Left ventricle myocardium inferior (tissue), 1 donor: ENCODE data around the gene CPNE6. TPM values are rescaled to one million over a fixed set of nuclear protein-coding genes. Genes with fewer than 3 reads are reported as not detected.

Experiments
- DNase-seq: peaks from one replicate; pipeline ENCODE4 v3.0.0-alpha.2; 2020
- H3K27ac ChIP-seq: fragments of 200-600 bp; replicated peaks from 2 replicates; pipeline ENCODE4 v1.8.0; 2021
- H3K27me3 ChIP-seq: fragments of 200-600 bp; 2 replicates; pipeline ENCODE4 v1.8.0; 2021; ENCODE audit warnings: low read depth
- H3K36me3 ChIP-seq: fragments of 200-600 bp; 2 replicates; pipeline ENCODE4 v1.8.0; 2021
- H3K4me1 ChIP-seq: fragments of 200-600 bp; 2 replicates; pipeline ENCODE4 v1.8.0; 2021
- H3K4me3 ChIP-seq: fragments of 200-600 bp; 2 replicates; pipeline ENCODE4 v1.8.0; 2021; ENCODE audit warnings: mild to moderate bottlenecking, moderate library complexity
- H3K9me3 ChIP-seq: fragments of 200-600 bp; replicated peaks from 2 replicates; pipeline ENCODE4 v1.8.0; 2021
- CTCF ChIP-seq: fragments of 200-600 bp; IDR thresholded peaks from 2 replicates; pipeline ENCODE4 v1.8.0; 2021; ENCODE audit warnings: antibody characterized with exemption, mild to moderate bottlenecking, borderline replicate concordance
- intact Hi-C: fragments of 100-400 bp; cut with micrococcal nuclease; formaldehyde crosslinking; loops from one replicate; pipeline ENCODE4 v1.11.0; 2022
- total RNA-seq: library from RNA; stranded (reverse); fragmentation: NEBNext Ultra II Directional; extraction: Animal tissue kit (Norgen Biotek cat#: 25700); gene quantifications from one replicate; pipeline ENCODE4 v1.2.1, GENCODE V29; 2021
- donor health status: DM: no; HTN: yes; CAD: no; lungs with severe emphysema.

The CPNE6 gene
- total RNA-seq, 1 donor from 2014 or later: not detected

GRCh38 chr14:24093901-24094840 lies 22.8 kb downstream of the CPNE6 start, which contains the start of gene PCK2:
PCK2 (plus strand) TSS chr14:24094311; CDS start chr14:24094406, 95 bp downstream.
- Histone ChIP-seq H3K4me1 (peaks cover 26% of the 10 kb centered on the region), H3K27ac (peak within 1 kb of the TSS; percentile 94), H3K36me3 (peaks cover 3% of the 10 kb centered on the region), H3K27me3 (no peaks in the 10 kb centered on the region), H3K9me3 (no peaks in the 10 kb centered on the region), H3K4me3 (peak within 1 kb of the TSS; percentile 95)
- intact Hi-C loops: no loop called here
- peak; percentile 90 for DNase-seq
- peak; percentile 23 for TF ChIP-seq CTCF

- H3K4me3 ChIP-seq: peak overlapping the region; percentile 95
- peaks cover 3% of the 10 kb centered on the region for H3K36me3 ChIP-seq
- no peak for DNase-seq
- no peak for TF ChIP-seq CTCF
- intact Hi-C loops: no loop called here
- peaks cover 26% of the 10 kb centered on the region for H3K4me1 ChIP-seq
- no peaks in the 10 kb centered on the region for H3K27me3 ChIP-seq
- no peaks in the 10 kb centered on the region for H3K9me3 ChIP-seq
- peak overlapping the region; percentile 94 for H3K27ac ChIP-seq
Measured at GRCh38 chr14:24094841-24095270, 23.5 kb downstream of the CPNE6 start.

- DNase-seq: peak; percentile 43
- peaks cover 3% of the 10 kb centered on the region for H3K36me3 ChIP-seq
- H3K27ac ChIP-seq: peak overlapping the region; percentile 94
- no peaks in the 10 kb centered on the region for H3K9me3 ChIP-seq
- no peaks in the 10 kb centered on the region for H3K27me3 ChIP-seq
- intact Hi-C loops: no loop called here
- H3K4me1 ChIP-seq: peaks cover 26% of the 10 kb centered on the region
- no peak for TF ChIP-seq CTCF
- peak overlapping the region; percentile 95 for H3K4me3 ChIP-seq
Measured at GRCh38 chr14:24095271-24096068, 24.1 kb downstream of the CPNE6 start.

- no peak overlapping the region for H3K4me3 ChIP-seq
- TF ChIP-seq CTCF: no peak
- no peaks in the 10 kb centered on the region for H3K9me3 ChIP-seq
- H3K27me3 ChIP-seq: no peaks in the 10 kb centered on the region
- intact Hi-C loops: no loop called here
- no peak for DNase-seq
- no peak overlapping the region for H3K27ac ChIP-seq
- H3K4me1 ChIP-seq: peaks cover 26% of the 10 kb centered on the region
- H3K36me3 ChIP-seq: peaks cover 3% of the 10 kb centered on the region
Measured at GRCh38 chr14:24096545-24097181, 25.3 kb downstream of the CPNE6 start.
